NCI-H748 treated with DMSO at 0.1 percent for 48 hours (cell line): ENCODE measurements around the gene NDUFS2.

Experiments
- DNase-seq: peaks from one replicate; lab custom pipeline; 2025; lab: John Stamatoyannopoulos, UW

The NDUFS2 gene

GRCh38 chr1:161172776-161173376, 29.3 kb upstream of the NDUFS2 start:
- no peak for DNase-seq

- no peak for DNase-seq
Observed at GRCh38 chr1:161173711-161174110, 28.5 kb upstream of the NDUFS2 start.

- DNase-seq: no peak
Observed at GRCh38 chr1:161174911-161175310, 27.3 kb upstream of the NDUFS2 start.

- DNase-seq: no peak
Observed at GRCh38 chr1:161175771-161176453, 26.3 kb upstream of the NDUFS2 start.

GRCh38 chr1:161176468-161177111, 25.6 kb upstream of the NDUFS2 start:
- no peak for DNase-seq

GRCh38 chr1:161177112-161177935, 24.8 kb upstream of the NDUFS2 start, which contains the start of gene B4GALT3:
Gene B4GALT3 (minus strand): TSS chr1:161177507. CDS start chr1:161176060, 1,447 bp downstream.
- peak; percentile 76 for DNase-seq

- DNase-seq: no peak
Observed at GRCh38 chr1:161177936-161178244, 24.3 kb upstream of the NDUFS2 start.

GRCh38 chr1:161179698-161180097, 22.5 kb upstream of the NDUFS2 start:
- DNase-seq: no peak

- DNase-seq: no peak
Observed at GRCh38 chr1:161180639-161181038, 21.5 kb upstream of the NDUFS2 start.

- DNase-seq: no peak
Observed at GRCh38 chr1:161182214-161182613, 20.0 kb upstream of the NDUFS2 start.

- no peak for DNase-seq
Observed at GRCh38 chr1:161185282-161185682, 16.9 kb upstream of the NDUFS2 start.

GRCh38 chr1:161185732-161186311, 16.3 kb upstream of the NDUFS2 start:
- DNase-seq: no peak

- no peak for DNase-seq
Observed at GRCh38 chr1:161187311-161187710, 14.9 kb upstream of the NDUFS2 start.

- DNase-seq: no peak
Observed at GRCh38 chr1:161188381-161188780, 13.8 kb upstream of the NDUFS2 start.

GRCh38 chr1:161189036-161189435, 13.1 kb upstream of the NDUFS2 start:
- no peak for DNase-seq

- DNase-seq: no peak
Observed at GRCh38 chr1:161190962-161191521, 11.1 kb upstream of the NDUFS2 start.

- no peak for DNase-seq
Observed at GRCh38 chr1:161191971-161192370, 10.2 kb upstream of the NDUFS2 start.

- peak; percentile 39 for DNase-seq
Observed at GRCh38 chr1:161192476-161193465, 9.4 kb upstream of the NDUFS2 start.

GRCh38 chr1:161193561-161194235, 8.5 kb upstream of the NDUFS2 start:
- DNase-seq: no peak

GRCh38 chr1:161195171-161195570, 7.0 kb upstream of the NDUFS2 start:
- DNase-seq: no peak
